ENCODE data around the gene BMPR1B.
A peak's percentile ranks its signal among the peaks of the same experiment; 100 is the strongest.
"Not testable (repeated sequence)": the region's sequence is repeated elsewhere in the genome, so short reads cannot be mapped to it uniquely, and the experiment has no call there.

The BMPR1B gene

DNA sequence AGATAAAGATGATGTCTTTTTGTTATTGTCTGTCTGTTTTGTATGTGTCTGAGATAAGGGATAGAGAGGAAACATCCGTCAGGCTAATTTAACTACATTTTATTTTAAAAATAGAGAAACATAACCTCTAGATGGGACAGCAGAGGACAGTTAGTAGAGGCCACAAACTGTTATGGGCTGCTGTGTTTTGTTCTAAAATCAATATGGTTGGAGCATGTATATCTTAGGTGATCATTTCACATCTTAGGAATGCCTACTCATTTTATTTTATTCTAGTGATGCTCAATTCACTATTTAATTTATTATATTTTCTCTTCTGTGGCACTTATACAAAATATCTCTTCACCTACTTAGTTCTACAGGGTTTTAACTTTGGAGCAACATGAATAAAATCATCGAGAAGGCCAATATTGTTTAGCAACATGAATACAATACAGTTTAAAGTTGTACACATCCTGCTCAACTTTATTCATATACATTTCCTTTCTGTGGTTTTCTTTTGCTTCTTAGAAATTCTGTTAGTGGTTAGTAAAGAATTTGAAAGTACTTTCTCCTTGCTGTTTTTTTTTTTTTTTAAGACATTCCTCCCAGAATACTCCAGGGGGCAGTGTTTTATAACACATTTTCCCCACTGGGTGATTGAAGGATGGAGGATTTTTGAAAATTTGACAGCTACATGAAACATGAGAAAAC lies 398.1 kb downstream of the BMPR1B start:
- DNase-seq, result no peak

DNA sequence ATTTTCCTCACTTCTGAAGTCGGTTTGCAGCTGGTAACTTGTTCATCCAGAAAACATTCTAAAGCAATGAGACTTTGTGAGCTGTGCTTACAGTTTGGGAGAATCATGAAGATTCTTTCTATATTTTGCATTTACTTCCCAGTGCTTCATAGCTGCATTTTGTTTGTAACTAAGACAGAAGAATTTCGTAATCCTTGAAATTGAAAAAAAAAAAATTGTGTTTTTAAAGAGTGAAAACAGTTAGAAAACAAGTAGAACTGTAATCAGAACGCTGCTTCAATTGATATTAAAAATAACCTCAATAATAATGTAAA lies 398.7 kb downstream of the BMPR1B start:
- no peak for DNase-seq

DNA sequence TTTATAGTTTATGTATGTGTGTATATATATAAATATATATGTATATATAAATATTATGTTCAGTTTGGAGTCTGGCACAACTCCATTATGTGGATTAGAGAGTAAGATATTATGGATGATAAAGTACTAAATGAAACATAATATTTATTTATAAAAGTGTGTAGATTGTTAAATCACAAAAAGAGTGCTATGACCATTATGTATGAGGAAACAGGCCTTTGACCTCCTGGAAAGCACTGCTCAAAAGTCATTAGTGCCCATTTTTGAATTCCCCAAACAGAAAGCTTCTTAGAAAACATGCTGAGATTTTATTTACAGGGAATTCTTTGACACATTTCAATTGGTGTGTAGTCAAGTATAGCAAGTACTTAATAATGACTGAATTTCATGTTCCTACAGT lies 399.8 kb downstream of the BMPR1B start:
- no peak for DNase-seq

DNA sequence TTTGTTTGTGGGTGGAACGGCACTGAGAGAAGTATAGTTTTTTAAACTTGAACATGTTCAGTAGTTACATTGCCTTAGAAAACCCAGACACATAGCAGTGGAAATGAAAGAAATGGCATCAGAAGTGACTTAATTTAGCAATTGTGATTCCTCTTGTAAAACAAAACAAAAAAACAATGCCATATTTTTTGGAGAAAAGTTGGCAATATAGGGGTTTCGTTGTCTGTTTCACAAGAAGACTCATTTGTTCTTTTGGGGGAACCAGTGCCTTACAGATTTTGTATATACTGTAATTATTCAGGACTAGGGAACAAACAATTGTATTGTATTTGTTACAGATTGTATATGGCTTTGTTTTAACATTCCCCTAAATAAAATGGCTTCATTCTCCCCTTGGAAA lies 400.3 kb downstream of the BMPR1B start:
- DNase-seq, result no peak

DNA sequence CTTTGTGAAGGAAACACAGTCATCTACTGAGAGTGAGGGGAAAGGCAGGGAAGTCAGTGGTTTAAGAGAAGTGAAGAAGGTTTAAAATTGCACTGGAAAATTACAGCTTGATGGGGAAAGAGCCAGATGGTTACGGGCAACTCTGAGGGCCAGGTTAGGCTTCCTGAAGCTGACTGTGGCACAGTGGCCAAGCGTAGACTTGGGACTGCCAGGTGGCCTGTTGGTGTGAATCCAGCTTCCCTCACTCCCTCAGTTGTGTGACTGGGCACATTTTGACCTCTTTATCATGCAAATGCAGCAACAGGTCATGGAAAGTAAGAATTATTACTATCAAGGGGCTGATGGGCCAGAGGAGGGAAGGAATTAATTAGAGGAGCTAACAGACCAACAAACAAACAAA lies 400.9 kb downstream of the BMPR1B start:
- DNase-seq, result no peak

- DNase-seq, result no peak
Measured at GRCh38 chr4:95159384-95159783, 401.6 kb downstream of the BMPR1B start.

GRCh38 chr4:95161781-95162469 lies 404.2 kb downstream of the BMPR1B start:
- DNase-seq, result no peak

GRCh38 chr4:95162867-95163266 lies 405.1 kb downstream of the BMPR1B start:
- DNase-seq, result no peak

- peak; percentile 43 for DNase-seq
Measured at GRCh38 chr4:95165926-95166524, 408.3 kb downstream of the BMPR1B start.

GRCh38 chr4:95167805-95168204 lies 410.1 kb downstream of the BMPR1B start:
- no peak for DNase-seq

DNA sequence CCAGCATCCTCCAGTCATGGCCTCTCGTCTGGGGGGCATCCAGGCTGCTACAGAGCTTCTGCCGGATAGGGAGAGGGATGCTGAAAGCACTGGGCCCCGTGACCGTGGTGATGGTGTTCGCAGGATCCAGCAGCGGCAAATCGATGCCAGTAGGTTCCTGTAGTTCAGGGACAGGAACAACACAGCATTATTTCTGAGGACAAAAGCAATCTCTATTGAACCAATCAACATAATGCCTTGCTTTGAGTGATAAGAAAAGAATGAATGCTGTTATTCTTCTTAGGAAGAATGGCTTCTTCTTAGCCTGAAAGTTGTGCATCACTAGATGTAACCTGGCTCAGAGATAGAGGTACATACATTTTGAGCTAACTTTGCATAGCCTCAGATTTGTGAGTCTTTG lies 412.4 kb downstream of the BMPR1B start:
- DNase-seq, result no peak

GRCh38 chr4:95171377-95171776 lies 413.6 kb downstream of the BMPR1B start:
- DNase-seq, result not testable (repeated sequence)

DNA sequence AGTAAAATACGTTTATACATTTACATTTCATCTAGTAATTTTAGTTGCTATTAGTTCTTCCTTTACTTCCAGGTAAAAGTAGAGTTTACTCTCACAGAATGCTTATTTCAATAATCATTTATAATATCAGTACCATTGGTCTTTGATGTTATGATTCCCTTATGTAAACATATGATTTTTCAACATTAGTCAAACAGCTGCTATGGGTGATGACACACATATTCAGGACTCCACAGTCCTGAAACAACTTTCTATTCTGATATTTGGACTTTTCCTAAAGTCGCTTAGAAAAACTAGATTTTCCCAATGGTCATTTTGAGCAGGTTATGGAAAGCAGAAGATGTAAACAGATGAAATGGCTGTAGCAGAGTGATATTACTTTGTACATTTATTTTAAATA lies 421.2 kb downstream of the BMPR1B start:
- DNase-seq, result no peak

DNA sequence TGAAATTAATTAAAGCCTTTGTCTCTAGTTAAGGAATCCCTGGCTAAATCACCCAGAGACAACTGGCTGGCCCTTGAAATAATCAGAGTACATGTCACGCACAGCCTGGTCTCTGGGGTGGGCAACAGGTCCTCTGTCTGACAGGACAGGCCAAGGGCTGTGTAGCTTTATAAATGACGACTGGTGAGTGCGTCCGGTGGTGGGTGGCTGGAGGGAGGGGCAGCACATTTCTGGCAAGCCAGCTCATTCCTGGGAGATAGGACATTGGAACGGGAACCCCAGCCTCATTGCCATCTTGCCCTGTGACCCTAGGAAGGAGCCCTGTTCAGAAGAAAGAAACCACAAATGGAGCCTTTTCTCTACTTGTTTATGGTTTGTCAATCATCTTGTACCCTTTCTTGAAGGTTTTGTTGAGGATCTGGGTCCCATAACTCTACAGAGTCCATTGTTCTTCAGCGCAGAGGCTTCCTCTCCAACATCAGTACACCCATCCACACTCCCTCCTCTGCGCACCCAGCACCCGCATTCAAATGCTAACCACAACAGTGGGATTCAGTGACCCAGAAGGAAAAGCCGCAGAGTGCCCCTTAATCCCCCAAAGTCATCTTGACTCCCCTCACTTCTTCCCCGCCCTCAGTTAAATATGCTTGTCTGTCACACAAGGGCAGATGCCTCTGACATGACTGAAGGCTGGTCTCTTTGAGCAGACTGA lies 422.9 kb downstream of the BMPR1B start:
- DNase-seq, result no peak

DNA sequence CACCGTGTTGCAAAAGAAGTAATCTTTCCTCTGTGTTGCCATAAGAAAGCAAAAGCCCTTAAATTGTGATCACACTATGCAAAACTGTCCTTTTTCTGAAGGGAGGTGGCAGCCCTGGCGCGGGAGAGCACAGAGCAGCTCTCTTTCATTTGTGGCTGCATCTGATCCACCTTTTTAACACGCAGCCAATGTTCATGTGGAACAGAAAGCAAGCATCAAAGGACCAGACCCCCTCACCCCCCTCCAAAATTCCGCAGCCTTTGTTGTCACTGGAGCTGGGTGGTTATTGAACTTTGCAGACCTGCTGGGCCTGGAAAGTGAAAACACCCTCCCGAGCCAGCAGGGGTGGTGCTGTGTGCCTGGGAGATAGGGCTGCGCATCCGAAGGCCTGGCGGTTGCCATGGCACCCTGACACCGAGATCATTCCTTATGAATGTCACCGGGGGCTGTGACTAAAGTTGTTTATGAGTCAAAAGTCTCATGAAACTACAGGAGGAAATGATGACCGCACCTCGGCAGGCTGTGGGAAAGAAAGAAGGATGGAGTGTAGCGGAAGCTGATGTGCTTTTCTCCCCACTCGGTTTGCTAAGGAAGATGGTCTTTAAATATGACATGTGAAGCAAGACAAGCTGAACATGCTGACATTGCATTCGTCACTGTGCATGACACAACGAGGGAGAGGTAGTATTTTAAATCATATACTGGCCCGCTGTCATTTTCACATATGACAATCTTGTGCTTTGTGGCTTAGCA lies 423.7 kb downstream of the BMPR1B start:
- DNase-seq, result no peak

DNA sequence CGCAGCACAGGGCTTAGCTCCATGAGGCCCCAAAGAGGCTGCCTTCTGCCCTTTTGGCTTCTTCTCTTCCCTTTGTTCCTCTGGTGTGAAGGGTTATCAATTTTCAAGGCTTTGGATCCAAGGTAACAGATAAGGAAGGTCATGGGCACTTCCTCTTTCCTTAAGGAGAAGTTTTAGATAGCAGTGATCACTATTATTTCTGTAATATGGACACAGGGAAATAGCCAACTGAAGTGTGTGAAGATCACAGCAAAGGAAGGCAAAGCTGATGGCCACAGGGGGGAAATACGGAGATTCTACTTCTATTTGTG lies 424.2 kb downstream of the BMPR1B start:
- DNase-seq, result no peak

DNA sequence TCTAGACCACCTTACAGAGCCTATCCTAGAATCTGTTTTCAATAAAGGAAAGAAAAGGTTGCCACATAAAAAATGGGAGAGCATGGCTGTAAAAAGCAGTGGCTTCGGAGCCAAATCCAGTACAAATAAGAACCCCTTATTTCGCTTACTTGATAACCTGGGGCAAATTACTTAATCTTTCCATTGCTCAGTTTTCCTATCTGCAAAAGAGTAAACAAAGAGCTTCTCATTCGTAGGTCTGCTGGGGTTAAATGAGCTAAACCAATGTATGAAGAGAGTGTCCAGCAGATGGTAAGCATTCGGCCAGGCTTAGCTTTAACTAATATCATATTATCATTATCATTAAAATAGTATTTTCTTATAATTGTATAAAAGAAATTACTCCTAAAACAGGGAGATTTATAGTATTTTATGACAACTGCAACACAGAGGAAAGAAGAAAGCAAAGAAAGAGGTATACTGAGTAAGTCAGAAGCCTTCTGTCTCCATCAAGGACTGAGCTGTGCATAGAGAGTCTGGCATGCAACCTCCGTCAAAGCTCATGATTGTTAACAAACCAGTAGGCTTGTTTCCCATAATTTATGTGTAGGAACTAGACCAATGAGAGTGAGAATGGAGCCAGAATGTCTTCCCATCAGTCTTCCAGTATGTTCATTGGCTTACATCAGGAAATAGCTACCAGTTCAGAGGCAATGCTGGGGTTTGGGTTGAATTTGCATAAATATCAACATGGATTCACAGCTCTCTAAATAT lies 426.1 kb downstream of the BMPR1B start:
- DNase-seq, result no peak

DNA sequence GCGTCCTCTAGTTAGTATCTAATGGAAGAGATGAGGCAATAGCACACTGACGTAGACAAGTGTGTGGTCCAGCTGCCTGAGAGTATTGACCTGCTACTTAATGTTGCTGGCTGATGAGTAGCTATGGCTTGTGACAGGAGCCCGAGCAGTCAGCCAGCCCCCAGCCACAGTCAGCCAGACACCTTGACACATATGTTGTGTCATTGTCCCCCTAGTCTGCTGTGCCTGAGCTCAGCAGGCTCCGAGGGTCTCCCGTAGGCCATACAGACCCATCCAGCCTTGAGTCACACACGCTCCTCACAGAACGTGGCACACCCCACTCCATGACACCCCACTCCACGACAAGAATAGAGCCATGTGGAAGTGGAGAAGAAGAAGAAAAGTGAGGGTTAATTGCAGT lies 428.9 kb downstream of the BMPR1B start:
- DNase-seq, result no peak

DNA sequence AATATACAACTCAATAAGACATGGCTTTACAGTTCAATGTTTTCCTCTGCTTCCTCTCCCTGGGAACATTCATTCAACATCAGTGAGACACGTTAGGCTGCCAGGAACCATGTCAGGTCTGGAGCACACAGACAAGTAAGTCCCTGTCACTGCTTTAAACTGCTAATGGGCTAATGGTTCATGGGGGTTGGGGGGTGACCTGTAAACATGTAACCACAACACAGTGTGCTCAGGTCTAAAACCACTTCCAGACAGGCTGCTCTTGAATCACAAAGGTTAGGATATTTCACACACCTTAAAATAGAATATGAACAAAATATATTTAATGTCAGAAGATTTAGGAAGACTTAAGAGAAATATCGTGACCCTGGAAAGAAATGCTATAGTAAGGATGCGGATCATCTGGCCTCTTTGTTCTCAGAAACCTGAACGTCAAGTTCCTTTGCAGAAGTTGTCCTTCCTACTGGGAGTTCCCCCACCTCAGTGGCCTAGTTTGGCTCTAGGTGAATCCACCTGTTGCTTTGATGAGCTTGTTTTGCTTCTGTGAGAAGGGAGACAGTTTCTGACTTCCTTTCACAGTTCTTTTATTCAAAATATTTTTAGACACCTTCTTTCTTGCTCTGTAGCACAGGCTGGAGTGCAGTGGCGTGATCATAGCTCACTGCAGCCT lies 431.1 kb downstream of the BMPR1B start:
- DNase-seq, result no peak

DNA sequence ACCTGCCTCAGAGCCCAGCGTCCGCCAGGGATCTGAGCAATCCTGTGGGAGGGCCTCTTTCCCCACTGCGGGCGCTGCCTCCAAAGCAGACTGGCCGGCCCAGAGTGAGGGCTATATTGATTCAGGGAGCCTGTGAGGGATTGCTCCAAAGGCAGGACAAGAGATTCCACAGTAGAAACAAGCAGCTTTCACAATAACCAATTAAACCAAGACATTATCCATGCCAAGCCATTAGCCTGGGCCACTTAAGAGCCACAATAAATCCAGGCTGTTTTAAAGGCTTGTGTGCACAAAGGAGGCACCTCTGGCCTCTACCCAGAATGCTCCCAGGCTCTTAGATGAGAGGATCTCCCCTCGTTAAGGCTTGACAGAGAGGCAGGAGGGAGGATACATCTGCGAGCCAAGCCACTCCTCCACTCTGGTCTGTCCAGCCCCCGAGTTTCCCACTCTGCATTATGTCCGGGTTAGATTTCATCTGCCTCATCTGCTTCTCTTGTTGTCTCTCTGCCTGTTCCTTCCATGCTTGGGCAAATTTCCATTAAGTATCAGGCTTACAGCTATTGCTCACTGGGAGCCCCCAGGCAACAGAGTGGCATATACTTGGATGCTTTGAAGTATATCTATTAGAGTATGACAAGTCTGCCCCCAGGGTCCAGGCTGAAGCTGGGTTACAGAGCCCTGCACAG lies 433.1 kb downstream of the BMPR1B start:
- peak; percentile 52 for DNase-seq

DNA sequence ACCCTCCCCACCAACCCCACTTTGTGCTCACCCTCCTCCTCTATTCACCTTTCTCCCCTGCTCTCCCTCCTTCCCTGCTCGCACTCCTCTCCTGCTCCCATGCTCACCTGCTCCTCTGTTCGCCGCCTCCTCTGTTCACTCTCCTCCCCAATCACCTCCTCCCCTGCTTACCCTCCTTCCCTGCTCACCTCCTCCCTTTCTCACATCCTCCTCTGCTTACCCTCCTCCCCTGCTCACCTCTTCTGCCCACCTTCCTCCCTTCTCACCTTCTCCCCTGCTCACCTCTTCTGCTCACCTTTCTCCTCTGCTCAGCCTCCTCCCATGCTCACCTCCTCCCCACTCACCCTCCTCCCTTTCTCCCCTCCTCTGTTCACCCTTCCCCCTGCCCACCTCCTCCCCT lies 433.8 kb downstream of the BMPR1B start:
- no peak for DNase-seq

All from NCI-H1105 (cell line).